Activated CD4-positive, alpha-beta T cell treated with anti-CD3 and anti-CD28 coated beads, Interleukin-2, Interleukin-4, amounts not matched to agents 100 ng/mL and 50 ng/mL, durations not matched to agents 16 hours and 8 hours (primary cell): ENCODE measurements around the gene EYS.

Experiments used
- DNase-seq: peaks from one replicate; pipeline ENCODE4 v3.0.0-alpha.2; 2020; ENCODE audit warnings: low spot score

Gene EYS

DNA sequence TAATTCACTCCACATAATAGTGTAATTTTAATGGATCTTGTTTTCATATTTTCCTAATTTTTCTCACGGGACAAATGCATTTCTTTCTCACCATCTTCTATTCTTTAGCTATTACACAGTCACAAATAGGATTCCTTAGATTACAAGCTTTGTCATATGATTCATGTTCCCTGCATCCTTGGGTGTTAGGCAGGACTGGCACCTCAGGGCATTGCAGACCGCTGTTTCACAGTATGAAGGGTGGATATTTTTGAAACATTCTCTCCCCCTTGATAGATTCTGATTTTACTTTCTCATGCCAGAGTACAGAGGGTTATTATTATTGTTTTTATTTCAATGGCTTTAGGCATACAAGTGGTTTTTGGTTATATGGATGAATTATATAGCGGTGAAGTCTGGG, 1469.0 kb downstream of the EYS start:
- DNase-seq: no peak

DNA sequence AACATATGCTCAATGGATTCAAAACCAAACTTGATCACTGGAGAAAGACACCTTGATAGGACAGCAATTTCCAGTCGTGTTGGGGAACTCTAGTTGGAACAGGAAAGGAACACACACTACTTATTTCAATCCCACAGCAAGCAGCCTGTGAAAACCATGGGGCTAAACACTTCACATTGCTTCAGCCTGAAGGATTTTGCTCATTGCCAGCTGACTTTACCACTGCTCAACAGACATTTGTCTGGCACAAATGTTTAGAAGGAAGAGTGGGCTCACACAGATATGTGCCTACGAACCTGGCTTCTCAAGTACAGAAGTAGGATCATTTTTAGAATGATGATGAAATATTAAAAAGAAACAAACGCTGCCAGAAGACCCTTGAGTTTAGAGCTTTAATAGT, 1473.3 kb downstream of the EYS start:
- DNase-seq: no peak

DNA sequence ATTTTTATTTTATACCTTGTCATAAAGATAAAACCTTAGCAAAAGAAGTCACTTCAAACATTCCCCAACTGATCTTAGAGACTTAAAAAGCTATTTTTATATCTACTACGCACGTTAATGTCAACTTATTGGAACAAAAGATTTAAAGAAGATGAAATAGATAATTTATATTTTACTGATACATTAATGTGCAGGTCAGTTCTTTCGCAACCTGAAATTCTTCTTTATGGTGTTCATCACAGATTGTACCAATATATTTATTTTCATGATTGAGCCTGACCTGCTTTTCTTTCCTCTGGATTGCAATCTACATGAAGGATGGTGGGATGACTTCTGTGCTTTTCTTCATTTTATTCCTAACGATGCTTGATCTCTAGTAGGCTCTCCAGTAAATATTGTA, 1475.1 kb downstream of the EYS start:
- no peak for DNase-seq

DNA sequence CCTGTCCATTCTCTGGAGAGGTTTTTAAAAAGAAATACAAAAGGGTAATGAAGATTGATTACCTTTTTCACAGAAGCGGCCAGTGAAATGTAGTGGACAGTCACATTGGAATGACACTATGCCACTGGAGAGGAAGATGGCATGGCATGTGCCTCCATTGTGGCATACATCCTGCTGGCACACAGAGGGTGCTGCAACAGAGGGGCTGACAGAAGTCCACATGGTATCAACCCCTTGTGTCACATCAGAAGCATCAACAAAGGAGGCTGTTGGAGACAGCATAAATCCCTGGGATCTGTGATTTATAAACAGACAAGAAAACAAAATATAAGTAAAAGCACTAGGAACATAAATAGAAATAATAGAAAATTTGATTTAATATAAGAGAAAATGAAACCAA, 1476.5 kb downstream of the EYS start:
- no peak for DNase-seq

DNA sequence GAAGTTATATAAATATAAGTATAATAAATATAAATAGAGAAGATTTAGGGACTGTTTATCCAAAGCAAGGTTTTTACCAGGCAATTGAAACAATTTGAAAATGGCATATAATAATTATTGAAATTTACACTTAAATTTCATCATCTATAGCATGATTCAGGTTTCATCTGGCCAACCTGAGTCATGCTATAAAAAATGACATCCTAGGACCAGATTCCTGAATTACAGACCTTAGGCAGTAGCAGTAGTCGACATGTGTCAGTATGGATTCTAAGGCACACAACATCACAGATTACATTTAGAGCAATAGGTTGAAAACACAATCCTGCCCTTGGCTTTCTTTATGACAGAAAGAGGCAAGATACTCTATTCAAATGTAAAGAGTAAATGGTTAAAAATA, 1479.2 kb downstream of the EYS start:
- no peak for DNase-seq

DNA sequence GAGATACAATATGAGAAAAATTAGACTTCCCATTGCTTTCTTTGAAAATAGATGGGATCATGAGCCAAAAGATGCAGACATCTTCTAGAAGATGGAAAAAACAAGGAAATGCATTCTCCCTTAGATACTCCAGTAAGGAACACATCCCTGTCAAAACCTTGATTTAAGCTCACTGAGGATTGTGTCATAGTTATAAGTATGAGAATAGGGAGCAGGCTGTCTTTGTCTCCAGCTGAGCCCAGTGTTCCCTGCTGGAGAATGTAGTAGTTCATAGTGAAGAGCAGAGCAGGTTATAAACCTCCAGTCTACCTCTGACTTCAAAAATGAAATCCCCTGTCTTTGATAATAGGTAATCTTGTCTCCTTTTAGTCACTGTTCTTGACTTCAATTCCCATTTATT, 1481.5 kb downstream of the EYS start:
- DNase-seq: no peak

DNA sequence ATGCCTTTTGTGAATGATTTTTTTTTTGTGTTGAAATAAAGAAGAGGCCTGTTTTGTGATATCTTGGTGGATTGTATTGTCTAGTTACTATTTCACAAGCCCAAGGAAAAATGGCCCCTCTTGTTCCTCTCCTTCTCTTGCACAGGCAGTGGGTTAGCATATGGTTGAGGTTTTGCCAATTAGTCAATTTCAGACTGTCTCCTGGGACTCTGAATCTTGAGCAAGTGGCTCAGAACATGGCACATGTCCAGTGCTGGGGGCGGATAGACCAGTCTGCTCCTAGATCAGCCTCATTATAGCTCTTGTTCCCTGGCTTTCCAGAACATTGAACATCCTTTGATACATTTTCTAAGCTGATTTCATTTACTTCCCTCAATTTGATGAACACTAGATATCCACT, 1482.2 kb downstream of the EYS start:
- DNase-seq: no peak

DNA sequence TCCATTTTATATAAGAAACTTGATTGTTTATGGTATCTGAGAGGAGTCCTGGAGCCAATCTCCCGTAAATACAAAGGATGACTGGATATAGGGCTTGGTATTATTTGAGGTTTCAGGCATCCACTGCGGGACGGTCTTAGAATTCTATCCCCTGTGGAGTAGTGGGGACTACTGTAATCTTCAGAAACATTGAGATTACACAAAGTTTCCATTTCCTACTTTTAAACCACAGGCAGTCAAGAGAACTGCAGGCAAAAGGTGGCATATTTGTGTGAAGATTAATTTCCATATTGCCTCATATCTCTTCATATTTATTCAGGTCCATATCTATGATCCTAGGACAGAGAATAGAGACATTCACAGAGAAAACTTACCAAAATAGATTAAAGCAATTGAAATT, 1485.2 kb downstream of the EYS start:
- DNase-seq: no peak

DNA sequence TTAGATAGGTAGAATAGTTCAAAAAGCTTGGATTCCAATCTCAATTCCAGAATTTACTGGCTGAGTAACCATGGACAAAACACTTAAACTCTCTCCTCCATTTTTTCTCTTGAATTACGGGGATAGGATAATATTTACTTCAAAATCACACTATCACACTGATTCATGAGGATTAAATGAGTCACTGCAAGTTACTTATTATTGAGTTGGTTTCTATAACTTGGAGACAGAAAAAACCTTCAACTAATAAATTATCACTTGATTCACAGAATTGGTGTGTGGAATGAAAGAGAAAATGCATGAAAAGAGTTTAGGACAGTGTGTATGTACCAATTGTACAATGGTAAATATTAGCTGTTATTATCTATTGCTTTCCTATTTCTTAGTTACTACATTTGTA, 1486.2 kb downstream of the EYS start:
- DNase-seq: no peak

DNA sequence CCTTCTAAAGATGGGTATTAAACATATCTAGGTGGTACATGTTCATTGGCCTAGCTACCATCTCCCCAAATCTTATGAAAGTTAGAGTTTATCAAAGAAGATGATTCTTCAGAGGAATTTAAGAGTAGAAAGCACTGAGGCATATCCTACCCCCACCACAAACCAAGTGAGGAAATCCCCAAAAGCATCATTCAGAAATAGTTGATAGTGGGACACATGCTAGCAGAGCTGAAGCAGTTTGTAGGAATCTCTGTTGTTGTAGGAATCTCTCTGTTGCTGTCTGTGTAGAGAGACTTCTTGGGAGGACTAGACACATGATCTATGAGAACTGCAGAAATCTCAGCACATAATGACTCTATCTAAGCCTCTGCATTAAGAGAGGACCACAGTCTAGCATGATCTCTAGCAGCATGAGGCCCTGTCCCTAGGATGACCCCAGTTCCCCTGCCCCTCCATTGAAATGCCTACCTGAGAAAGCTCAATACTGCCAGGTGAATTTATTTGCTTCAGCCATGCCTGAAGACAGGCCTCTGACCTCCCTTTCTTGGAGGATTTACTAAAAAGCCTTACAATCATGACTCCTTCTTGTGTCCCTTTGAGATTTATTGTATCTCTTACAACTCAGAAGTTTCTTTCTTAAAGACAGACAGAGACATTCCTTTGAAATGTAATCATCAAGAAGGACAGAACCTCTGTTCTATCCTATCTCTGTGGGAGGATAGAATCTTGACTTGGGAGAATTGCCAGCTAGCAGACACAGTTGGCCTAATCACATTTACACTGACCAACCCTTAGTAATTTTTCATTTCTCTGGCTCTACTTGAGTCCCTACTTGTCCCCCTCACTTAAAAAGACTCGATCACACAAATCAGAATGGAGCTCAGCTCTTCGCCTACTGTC, 1489.1 kb downstream of the EYS start:
- no peak for DNase-seq

DNA sequence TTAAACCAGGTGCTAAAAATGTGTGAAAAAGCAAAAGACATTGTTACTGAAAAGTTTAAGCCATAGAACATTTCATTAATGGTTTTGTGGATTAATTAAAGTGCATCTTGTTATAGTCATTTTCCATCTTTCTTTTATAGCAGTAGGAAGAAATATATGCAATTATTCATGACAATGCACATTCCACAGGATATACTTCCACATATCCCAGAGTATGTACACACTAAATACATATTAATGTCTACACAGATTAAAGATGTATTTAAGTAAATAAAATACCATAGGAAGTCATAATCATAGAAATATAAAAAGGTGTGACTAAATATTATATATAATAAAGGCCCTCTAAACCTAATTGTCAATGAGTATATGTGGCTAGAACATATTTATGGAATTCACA, 1492.7 kb downstream of the EYS start:
- no peak for DNase-seq

DNA sequence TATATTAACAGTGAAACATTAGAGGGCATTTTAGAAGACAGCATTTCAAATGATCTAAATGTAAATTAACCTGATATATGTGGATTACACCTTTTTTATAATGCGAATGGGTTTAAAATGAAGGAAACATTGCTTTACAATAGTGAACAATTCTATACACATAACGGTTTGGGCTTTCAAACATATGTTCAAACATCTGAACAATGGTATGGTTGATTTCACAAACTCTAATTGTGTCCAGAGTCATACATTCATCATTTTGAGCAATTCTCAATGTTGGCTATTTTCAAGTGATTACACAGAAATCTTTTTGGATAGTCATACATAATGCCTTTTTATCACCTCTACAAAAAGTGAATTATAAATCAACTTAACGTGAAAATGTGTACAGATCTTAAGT, 1493.3 kb downstream of the EYS start:
- DNase-seq: no peak

DNA sequence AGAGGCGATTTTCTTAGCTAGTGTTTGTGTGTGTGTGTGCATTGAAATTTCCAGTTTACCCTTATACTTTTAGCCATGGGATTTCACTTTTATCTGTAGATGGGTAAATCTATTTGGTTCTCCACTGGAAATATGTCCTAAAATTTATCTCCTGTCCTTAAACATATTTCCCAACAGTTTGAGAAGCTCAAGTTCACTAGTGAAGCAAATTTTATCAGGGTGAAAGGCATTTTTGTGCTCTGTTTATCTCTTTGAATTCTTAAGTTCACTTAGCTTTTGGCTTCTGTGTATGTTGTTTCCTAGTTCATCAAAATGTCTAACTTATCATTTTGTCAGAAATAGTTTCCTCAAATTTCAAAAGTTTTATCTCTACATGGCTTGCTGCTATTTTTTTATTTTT, 1509.8 kb downstream of the EYS start:
- no peak for DNase-seq

DNA sequence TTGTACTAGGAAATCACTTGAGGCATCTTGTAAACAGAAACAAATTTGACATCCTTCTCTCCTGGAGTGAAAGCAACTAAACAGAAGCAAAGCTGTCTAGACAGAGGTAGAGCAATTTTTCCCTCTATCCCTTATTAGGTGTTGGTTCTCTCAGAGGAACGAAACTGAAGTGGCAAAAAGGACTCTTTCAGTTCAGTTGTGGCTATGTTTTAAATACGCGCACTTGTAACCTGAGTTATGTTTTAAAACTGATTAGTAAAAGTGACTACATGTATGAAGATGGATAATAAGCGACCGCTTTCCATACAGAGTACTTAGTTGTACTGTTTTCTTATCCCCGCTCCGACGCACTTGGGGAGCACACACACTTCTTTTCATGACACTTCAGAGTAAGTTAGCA, 1520.4 kb downstream of the EYS start:
- no peak for DNase-seq

DNA sequence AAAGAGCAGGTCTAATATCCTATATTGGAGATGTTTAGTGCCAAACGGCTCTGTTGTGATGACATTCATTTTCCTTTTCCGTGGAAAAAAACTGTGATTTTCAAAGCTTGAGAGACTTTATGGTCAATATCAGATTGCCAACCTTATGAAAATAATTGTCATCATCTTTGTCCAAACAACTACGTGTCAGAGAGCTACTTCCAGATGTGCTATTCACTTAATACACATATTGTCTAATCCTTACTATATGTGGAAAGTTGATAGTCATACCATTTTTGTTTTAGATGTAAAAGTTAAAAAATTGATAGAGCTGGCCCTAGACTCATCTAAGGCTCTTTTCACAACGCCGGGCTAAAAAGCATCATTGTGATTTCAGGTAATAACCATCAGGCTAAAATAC, 1521.4 kb downstream of the EYS start:
- DNase-seq: no peak

DNA sequence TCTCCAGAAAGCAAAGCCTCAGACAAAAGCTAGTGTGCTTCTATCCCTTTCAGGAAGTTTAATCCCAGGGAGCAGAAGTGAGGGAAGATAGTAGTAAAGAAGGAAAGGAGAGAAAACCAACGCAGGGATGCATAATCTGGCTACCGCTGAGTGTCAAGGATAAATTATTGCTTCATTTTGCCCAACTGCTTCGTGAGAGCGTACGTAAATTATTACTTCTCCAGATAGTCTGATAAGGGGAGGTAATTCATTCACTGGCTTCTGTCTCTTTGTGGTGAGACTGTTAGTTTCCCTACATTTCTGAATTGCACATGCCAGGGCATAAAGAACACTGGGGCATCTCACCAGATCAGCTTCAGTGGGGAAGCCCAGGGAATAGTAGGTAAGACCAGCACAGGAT, 1531.7 kb downstream of the EYS start:
- DNase-seq: no peak

DNA sequence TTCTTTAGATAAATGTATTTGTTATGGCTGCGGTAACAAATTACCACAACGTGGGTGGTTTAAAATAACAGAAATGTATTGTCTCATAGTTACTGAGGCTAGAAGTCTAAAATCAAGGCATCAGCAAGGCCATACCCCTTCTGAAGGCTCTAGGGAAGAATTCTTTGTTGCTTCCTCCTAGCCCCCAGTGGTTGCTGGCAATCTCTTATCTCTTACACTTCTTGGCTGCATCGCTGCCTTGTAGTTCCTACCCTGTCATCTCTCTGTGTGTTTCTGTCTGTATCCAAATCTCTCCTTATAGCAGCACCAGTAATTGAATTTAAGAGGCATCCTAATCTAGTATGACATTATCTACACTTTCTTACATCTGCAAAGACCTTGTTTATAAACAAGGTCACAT, 1536.7 kb downstream of the EYS start:
- no peak for DNase-seq

DNA sequence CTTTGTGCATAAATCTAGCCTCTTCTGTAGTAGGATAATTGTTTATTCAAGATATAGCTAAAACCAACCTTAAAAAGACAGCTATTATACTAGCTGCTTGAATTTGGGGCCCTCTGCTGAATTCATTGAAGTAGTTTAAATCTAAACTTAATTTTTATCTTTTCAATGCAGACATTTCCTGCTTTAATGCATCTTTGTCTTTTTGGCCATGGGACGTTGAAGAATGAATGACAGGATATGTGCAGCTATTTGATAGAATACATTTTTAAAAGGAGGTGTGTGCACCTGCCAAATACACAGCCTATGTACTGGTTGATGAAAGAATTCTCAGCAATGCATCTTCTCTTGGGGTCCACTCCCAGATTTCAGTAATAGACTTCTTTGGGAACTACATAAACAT, 1546.5 kb downstream of the EYS start:
- no peak for DNase-seq

DNA sequence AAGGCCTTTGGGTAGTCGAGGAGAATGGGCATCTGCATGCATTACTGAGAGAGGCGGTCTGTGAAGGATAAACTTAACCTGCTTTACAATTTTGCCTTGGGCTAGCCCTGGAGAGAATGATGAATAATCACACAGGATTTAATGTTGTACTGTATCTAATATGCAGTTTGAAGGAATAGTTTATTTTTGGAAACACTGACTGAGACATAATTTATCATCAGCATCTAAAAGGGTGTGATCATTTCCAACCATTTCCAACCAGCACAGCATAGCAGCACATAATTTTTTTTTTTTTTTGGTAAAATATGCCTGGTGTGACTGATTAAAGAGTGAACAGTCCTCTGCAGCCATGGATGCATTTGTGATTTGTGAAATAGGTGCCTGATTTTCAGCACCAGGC, 1552.0 kb downstream of the EYS start:
- no peak for DNase-seq

DNA sequence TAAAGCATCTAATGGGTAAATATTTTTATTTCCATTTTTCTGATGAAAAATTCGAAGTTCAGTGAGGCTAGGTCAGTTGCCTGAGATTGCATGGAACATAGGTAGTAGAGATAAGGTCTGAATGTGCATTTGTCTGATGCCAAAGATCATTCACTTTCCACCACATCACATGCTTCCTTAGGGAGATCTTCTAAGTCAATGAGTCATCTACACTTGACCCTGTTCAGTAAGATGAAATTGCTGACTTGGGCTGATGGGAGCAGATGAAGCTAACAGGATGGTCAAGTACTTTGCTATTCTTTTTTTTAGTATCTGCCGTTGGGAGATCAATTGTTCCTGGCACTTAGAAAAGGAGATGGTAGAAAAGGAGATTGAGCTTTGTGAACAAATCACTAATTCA, 1560.2 kb downstream of the EYS start:
- DNase-seq: no peak

DNA sequence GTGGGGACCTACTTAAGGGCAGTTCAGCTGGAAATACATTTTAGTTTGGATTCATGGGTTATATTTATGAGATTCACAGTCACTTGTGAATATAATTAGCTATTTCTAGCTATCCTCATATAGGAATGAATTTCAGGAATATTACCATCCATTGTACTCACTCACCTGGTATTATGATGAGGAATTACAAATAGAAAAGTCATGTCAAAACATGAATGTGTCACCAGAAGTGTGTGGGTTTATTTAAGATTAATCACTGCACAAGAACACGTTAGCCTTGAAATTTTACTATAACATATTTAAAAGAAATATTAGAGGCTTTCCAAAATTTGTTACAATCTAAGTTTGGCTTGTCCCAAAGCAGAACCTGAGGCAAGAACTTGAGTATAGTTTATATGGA, 1560.9 kb downstream of the EYS start:
- no peak for DNase-seq

DNA sequence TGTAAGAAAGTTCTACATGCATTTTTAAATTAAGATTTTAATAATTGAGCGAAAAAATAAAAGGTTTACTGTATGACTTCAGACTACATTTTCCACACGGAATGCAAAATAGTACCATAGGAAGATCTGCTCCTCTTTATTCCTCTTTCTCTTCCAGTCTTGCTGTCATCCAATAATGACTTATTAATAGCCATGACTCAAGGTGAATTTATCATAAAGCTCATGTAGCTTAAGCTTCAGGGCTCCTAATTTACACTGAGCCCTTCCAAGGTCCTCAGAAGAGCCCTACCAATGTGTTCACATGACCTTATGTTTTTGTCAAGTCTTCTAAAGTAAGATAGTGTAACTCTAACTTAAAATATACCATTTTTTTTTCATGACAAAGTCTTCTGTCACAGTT, 1561.4 kb downstream of the EYS start:
- DNase-seq: no peak

DNA sequence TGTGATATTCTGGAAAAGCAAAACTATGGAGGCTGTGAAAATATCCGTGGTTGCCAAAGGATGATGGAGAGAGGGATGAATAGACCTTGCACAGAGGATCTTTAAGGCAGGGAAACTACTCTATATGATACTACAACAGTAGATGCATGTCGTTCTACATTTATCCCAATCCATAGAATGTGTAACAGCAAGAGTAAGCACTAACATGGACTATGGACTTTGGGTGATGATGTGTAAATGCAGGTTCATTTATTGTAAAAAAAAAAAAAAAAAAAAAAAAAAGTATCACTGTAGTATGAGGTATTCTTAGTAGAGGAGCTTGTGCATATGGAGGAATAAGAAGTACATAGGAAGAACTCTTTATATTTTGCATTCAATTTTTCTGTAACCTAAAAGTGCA, 1563.9 kb downstream of the EYS start:
- no peak for DNase-seq

DNA sequence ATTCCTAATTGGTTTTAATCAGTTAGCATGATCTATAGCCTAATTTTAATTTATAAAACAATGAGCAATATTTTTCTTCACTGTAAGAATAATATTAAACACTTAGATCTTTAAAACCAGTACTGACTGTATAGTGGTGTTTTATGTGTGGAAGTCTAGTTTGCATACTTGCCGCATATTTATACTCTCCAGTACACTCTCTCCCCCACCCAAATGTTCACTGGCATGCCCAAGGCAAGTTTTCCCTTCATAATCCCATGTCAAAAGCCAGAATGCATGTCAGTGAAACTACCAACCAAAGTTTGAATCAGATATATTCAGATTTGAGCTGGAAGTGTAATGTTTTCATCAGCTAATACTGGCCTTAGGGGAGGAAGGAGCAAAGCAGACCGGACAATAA, 1565.3 kb downstream of the EYS start:
- no peak for DNase-seq
